ENCODE data around the gene JARID2.

JARID2 gene

DNA sequence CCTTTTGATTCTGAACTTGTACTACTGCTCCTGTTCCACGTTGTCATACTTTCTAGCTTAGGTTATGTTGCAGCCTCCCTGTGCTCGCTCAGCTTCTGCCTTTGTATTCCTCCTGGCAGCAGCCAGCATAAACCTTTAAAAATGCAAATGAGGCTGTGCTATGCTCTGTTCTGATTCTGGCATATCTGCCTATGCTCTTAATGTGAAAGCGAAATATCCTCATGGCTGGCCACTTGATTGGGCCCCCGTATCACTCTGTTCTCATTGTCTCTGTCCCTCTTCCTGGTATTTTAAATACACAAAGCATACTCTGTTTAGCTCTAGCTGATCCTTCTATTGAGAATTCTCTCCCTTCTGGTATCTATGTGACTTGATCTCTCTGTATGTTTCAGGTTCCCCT is 139.0 kb downstream of the JARID2 start:
- no peak for DNase-seq

DNA sequence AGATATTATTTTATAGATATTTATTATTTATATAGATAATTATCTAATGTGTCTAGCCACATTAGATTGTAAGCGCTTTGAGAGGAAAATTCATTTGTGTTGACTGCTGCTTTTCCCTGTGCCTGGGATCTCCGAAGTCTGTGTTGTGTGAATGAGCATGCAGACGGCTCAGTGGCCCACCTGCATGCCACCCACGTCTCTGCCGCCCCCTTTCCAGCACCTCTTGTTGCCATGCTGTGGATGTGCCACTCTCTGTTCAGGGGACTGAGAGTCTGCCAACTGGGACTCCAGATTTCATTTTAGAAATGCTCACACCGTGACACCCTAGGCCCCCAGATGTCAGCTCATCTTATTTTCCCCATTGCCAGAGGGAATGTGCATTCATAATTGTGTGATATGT is 139.7 kb downstream of the JARID2 start:
- DNase-seq: no peak

DNA sequence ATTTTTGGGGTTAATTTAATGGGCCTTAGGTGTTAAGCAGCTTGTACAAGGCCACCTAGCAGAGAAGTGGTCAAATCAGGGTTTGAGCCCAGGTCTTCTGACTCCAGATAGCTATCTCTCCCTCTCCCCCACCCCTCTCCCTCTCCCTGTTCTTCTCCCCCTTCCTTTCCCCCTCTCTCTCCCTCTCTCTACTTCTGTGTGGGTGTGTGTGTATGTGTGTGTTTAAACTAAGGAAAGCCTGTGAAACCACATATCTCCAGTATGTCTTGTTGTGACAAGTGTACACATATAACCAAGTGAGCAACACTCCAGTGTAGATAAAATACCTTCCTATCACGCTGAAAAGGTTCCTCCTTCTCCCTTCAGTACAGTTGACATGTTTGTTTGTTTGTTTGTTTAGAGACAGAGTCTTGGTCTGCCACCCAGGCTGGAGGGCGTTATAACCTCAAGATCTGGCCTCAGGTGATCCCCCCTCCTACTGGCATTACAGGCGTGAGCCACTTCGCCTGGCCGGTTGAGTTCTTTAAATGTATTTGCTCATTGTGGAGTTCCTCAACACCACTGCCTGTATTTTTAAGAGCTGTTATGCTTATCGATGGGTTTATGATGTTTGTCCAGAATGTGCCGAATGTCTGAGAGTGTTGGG is 140.4 kb downstream of the JARID2 start:
- no peak for DNase-seq

DNA sequence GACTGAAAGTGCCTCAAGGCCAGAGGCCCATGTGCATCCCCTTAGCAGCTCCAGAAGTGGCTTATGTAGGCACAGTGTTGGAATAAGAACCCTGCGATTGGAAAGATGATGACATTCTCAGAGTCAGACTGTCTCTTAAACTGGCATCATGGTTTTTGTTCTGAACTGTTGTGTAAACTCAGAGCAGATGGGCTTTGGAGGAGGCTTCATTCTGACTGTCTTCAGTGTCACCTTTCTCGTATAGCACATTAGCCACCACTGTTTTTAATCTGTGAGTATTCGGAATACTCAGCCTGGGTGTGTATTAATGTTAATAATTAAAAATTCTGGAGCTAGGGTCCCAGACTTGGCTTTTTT is 140.9 kb downstream of the JARID2 start:
- no peak for DNase-seq

DNA sequence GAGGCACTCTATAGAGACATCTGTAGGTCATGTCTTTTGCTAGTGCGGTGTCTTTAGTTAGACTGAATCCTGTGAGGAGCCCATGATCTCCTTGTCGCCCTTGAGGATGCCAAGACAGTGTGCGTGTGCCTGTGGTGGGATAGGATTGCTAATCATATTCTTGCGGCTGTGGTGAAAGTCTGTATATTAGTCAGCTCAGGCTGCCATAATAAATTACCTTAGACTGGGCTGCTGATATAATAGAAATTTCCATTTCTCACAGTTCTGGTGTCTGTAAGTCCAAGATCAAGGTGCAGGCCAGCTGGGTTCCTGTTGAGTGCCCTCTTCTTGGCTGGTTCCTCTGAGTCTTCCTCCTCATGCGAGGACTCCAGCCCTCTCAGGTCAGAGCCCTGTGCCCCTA is 141.2 kb downstream of the JARID2 start:
- DNase-seq: no peak

DNA sequence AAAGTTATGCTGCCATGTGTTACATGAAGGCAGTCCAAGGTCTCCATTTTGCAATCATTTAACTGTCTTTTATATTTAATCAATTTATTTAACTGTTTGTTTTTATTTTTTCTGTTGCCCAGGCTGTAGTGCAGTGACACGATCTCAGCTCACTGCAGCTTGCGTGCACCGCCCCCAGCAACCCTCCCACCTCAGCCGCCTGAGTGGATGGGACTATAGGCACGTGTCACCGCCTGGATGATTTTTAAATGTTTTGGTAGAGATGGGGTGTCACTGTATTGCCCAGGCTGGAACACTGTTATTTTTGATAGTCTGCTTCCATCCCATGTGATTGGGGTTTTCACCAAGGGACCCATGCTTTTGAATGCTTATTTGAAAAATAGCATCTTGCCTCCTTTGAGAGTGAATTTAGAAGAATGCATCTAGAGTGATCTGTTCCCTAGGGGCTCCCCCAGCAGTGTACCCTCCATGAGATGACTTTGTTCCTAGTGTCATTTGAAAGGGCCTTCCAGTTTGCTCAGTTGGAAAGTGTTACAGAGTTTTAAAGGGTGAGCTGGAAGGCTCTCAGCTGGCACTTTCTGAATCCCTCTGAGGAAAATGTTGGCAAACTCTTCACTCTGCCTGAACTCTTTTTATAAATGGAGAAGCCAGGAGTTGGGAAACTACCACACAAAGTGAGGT is 143.4 kb downstream of the JARID2 start:
- DNase-seq: no peak

DNA sequence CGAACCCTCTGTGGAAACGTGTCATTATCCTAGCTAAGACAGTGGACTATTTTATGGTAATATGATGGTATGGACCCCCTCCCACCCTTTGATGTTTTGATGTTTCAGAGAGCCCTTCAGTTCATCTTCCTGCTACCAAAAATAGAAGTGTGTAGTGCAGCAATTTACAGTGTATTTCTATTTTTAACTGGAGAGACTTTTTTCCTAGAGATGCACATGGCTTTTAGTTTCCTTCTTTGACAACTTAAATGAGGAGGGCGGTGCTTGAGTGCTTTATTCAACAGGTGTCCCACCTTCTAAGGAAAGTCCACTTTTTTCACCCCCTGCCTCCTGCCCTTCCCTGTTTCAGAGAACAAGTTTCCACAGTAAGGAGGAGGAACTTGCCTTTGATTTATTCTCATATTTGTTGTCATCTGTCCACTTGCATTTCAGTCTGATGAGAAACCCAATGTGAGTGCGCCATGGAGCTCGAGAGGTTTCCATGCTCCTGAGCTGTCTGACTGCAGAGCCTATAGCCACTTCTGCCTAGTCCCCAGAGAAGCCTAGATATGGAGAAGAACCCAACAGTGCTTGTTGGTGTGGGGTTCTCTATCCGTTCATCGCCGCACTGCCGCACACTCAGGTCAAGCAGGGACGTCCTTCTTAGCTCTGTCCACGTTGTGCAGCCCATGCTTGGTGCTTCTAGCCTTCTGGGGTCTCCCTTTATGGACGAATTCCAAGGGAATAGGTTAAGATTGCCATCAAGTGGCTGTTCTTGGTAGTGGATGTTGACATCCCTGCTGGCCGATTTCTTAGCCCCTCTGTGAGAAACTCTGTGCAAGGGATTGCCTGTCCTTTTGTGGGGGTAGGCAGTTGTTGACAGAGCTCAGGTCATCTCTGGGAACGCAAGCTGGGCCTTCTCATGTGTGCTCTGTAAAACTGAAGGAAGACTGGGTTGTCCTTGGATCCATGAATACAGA is 144.2 kb downstream of the JARID2 start:
- DNase-seq: peak; percentile 26

DNA sequence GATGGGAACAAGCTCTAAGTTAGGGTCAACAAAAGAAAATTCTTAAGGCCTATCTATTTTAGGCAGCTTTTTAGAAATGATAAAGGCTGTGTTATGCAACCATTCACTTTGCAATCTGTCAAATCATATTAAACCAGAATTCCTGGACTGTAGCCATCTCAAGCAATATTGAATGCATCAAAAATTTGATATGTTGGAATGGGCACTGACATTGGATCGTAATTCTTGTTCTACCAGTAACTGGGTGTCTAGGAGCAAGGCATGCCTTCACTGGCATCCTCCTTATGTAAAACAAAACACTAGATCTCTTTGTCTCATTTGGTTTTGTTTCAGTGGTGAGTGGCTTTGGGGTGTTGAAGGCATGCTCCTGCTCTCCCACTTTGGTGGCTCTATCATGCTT is 145.6 kb downstream of the JARID2 start:
- no peak for DNase-seq

DNA sequence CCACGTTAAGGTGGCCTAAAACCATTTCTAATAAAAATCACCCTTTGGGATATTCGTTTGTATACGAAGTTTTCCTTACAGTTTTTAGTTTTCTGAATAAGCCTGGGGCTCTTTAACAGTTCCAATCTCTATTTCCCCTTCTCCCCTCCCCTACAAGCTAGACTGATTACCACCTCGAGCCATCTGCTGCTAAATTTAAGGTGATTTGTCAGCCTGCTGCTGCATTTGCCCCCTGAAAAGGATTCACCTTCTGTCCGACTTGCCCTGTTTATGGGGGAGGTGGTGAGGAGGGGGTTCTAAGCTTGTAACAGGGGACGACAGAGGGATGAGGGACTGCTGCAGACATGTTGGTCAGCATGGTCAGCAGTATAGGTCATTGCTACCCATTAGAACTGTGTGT is 146.3 kb downstream of the JARID2 start:
- DNase-seq: no peak

DNA sequence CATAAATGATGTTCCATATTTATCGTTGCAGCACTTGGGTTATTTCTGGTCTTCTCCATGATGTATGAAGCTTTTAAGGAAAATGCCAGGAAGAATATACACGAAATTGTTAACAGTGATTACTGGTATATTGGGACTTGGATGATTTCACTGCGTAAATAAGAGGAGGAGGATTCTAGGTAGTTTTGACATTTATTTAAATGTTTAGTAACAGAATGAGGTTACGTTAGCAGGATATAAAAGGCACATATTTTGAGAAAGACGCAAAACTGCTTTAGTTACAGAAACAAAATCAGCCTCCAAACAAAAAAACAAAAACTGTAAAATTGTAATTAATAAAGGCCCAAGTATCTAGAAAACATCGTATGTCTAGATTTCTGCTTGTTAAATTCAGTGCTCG is 147.7 kb downstream of the JARID2 start:
- DNase-seq: no peak

DNA sequence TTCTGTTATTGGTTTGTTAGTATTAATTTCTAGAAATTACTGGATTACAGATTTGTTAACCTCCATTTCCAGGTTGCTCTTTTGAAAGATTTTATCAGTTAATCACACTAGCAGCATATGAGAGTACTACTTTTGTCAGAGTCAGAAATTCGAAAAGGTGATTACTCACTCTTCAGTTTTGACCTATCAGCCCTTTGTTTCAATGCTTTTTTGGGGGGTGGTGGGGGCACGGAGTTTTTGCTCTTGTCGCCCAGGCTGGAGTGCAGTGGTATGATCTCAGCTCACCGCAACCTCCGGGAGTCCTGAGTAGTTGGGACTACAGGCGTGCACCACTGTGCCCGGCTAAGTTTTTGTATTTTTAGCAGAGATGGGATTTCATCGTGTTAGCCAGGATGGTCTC is 149.2 kb downstream of the JARID2 start:
- DNase-seq: no peak

DNA sequence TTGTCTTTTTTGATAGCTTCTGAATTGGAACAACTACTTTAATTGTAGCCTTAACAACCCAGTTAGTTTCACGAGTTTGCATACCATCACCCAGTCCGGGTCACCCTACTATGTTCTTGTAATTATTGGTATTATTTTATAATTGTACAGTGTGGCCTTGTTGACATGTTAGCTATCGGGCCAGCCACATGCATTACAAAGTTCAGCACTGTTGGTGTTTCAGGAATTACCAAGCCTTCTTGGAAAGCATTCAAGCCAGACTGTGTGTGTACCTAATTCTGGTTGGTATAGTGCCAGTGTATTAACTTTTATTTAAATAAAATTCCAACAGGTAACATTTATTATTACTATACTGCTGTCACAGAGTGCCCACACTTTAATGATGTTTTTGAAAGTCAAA is 150.9 kb downstream of the JARID2 start:
- DNase-seq: no peak

DNA sequence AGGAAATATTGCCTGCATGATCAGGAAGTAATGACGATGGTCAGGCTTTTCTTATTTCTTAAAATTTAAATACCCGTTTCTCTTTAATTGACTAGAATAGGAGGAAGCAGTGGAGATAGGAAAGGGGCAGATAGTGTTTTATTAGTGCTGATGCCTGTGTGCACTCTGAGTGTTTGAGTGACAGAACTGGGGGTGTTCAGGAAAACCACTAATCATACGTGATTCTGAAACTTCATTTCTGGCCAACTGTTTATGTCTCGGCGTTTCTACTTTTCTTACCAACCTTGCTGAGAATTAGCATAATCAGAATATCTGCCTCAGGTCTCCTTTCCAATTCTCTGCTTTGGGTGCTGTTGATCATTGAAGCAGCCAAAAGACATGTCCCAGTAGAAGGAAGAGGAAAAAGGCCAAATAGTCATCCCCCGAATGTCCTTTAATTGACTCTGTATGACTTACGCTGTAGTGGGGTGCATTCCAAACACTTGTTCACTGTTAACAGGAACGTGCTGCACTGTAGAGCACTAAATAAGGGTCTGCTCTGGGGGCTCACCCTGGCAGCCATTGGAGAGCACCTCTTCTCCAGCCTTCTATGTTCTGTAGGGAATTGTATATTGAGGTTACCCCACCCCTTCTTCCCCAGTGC is 152.9 kb downstream of the JARID2 start:
- DNase-seq: no peak

DNA sequence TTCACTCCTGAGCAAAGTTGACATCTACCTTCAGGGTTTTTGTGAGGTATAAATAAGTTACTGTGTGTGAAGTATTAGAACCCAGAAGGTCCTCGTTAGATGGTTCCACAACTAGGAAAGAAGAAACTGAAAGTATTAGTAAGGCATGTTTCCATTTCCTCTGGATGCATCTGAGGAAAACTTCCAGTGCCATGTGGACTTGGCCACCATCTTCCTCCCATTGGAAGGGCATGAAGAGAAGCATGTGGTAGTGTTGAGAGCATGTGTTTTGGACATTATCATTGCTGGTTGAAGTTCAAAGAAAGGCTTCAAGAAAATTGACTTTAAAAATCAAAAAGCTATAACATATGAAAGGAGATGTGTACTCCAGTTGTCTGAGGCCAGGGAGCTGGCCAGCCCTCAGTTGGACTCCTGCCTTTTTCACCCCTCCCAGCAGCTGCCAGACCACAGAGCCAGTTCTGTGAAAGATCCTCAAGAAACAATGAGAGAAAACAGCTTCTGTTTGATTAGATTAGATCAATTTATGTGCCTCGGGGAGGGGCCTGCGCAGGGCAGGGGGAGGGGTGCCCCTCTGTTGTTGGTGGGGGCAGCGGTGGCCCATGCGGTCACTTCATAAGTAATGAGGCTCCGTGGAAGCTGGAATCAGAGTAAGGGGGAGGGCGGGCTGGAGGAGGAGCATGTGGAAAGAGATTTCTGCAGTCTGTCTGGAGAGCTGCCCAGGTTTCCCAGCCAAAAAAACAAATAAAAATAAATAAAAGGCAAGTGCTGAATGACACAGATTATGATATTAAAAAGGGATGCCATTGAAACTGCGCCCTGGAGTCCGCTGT is 154.0 kb downstream of the JARID2 start:
- DNase-seq: no peak

DNA sequence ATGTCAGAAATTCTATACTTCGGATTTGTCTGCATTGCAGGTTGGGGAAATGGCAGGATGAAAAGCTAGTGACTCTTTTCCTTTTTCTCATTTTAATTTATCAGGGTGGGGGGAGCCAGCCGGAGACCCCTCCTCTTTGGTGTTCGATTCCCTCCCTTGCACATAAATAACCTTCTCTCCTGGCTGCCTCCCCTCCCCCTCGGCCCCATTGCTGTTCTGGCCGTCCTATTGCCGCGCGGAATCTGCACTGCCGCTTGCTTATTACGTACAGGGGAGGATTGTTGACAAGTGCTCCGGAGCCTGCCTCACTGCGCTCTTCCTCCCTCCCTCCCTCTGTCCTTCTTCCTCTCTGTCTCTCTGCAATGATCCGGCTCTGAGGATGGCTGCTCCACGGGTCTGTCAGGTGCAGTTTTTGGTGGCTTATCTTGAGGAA is 154.7 kb downstream of the JARID2 start:
- DNase-seq: no peak

DNA sequence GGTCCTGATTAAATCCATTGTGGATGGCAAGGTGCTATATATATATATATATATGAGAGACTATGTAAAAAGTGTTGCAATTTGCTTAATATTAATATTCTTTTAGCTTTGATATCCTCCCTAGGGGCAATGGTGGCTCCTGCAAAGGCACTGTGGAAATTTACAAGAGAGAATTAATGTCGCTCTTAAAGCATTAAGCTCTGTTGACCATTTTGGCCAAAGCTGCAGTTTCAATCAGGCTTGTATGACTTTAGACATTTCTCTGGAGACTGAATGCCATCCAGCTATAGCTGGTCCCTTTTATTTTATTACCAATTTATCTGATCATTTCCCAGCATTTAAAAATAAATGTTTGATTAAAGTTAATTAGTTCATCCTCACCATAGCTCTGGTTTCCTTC is 155.3 kb downstream of the JARID2 start:
- no peak for DNase-seq

DNA sequence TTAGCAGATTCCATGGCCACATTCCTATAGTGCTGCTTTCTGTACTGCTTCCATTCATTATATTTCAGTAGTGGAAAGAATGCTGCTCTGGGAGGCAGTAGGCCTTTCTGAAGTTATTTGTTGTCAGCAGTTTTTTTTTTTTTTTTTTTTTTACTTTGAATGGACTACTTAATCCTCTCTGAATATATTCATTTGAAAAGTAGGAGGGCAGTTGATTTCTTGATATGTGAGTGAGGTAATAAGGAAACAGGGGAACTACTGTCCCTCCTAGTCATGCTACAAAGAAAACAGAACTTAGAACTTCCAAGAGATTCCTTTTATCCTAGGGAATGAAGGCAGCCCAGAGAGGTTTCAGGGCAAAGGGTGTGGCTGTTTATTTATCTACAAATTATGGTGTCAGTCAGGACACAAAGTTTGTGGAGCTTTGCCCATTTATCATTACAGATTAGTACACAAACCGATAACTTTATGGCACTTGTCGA is 155.9 kb downstream of the JARID2 start:
- DNase-seq: no peak

DNA sequence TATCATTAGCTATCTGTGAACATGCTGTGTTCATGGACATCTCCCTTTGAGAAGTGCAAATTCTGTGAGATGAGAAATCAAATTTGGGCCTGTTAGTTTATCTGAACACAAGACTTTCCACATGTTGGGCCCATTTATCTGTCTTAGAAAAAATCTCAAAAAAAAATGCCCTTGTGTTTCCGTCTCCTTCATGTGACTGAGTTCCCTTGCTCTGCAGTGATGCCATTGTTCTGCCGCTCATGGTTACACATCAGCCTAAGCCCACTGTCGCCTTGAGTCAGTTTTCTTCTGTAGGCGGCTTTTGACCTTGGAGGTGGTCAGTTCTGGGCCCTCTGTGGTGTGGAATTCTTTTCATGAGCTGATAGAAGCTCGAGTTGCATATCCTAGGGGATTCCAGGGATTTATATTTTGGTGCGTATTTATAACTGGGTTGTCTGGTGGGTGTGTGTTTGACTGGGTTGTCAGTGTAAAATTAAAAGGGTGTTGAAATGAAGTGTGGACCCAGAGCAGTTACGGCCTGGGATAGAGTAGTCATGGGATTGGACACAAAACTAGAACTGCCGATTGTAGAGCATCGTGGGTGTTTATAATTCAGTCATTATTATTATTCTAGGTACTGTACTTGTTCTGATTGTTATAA is 156.7 kb downstream of the JARID2 start:
- no peak for DNase-seq

DNA sequence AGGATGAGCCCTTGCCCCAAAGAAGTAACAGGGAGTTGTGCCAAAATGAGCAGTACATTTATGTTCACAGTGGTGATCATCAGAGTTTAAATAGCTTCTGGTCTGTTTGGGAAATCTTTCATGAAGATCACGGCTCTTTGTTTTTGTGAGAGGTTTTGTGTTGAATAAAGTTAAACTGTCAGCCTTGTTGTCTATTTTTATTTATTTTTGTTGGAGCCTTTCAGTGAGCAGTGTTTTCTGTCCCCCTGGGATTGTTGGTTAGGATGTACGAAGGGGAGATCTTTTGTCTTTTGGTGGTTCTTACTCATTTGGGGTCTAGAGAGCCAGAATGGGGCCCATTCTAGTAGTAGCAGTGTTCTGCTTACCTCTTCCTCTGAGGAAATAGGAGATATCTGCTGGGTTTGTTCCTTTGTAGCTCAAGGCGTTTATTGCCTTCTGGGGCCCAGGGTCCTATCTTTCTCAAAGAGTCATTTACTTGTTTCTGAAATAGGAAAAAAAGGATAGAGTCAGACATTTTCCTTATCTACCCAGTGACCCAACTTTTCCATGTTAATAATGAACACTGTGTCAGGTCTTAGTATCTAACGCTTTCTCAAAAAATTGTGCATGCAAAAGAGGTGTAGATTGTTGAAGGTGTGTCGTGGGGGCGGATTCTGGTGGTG is 157.4 kb downstream of the JARID2 start:
- DNase-seq: no peak

DNA sequence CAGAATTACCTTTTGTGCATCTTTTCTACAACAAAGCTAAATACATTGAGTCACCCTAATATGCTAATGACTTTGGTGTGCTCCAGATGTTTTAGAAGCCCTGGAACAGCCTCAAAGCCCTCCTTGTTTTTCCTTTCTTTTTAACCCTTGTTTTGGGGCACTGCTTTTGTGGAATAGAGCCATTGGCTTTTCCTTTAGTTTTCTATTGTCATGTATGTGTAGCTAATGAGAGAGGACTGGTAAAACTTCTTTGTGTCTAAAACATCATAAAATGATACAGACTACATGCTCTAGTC is 158.8 kb downstream of the JARID2 start:
- DNase-seq: no peak
